ENCODE data around the gene GNB4.

The GNB4 gene

GRCh38 chr3:179428876-179429548 lies 22.3 kb downstream of the GNB4 start:
- H3K36me3 ChIP-seq (ENCODE audit: insufficient read depth, low read length): peaks cover 8% of the 10 kb centered on the region; the same call in 1 of the 2 replicates

GRCh38 chr3:179425075-179425474 lies 26.2 kb downstream of the GNB4 start:
- Histone ChIP-seq H4K20me1 (ENCODE audit: insufficient read depth, low read length, poor library complexity, severe bottlenecking) (no peaks in the 10 kb centered on the region), H3K4me2 (ENCODE audit: low read depth, low read length, poor library complexity, severe bottlenecking) (no peak overlapping the region), H3K9me2 (replicated peaks; ENCODE audit: low read depth, low read length) (no peaks in the 10 kb centered on the region), H3K36me3 (ENCODE audit: insufficient read depth, low read length) (peaks cover 18% of the 10 kb centered on the region; the same call in 1 of the 2 replicates), H3K4me1 (ENCODE audit: insufficient read depth, low read length, poor library complexity, severe bottlenecking) (no peaks in the 10 kb centered on the region), H3F3A (ENCODE audit: low read depth) (no peaks in the 10 kb centered on the region), H3K27me3 (ENCODE audit: insufficient read depth, low read length, poor library complexity, severe bottlenecking) (no peaks in the 10 kb centered on the region), H3K9ac (ENCODE audit: low read depth, low read length, poor library complexity, severe bottlenecking) (no peak overlapping the region), H3K4me3 (ENCODE audit: low read length, poor library complexity, severe bottlenecking) (no peak overlapping the region), H3K9me3 (ENCODE audit: insufficient read depth, low read depth, low read length) (no peaks in the 10 kb centered on the region), H3K79me2 (ENCODE audit: insufficient read depth, low read length) (peaks cover 13% of the 10 kb centered on the region; the same call in 1 of the 2 replicates), H2AFZ (ENCODE audit: low read length) (no peak overlapping the region)
- TF ChIP-seq, protein P1, sequence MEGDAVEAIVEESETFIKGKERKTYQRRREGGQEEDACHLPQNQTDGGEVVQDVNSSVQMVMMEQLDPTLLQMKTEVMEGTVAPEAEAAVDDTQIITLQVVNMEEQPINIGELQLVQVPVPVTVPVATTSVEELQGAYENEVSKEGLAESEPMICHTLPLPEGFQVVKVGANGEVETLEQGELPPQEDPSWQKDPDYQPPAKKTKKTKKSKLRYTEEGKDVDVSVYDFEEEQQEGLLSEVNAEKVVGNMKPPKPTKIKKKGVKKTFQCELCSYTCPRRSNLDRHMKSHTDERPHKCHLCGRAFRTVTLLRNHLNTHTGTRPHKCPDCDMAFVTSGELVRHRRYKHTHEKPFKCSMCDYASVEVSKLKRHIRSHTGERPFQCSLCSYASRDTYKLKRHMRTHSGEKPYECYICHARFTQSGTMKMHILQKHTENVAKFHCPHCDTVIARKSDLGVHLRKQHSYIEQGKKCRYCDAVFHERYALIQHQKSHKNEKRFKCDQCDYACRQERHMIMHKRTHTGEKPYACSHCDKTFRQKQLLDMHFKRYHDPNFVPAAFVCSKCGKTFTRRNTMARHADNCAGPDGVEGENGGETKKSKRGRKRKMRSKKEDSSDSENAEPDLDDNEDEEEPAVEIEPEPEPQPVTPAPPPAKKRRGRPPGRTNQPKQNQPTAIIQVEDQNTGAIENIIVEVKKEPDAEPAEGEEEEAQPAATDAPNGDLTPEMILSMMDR (conservative IDR thresholded peaks at IDR 0.05; ENCODE audit: low read length): no peak
- TF ChIP-seq EZH2phosphoT487 (IDR thresholded peaks at IDR 0.05; ENCODE audit: borderline replicate concordance): no peak

More at GRCh38 chr3:179428876-179429548, 22.3 kb downstream of the GNB4 start:
- peaks cover 34% of the 10 kb centered on the region for H3K79me2 ChIP-seq (ENCODE audit: insufficient read depth, low read length)
- H2AFZ ChIP-seq (ENCODE audit: low read length): no peak overlapping the region
- no peaks in the 10 kb centered on the region for H3F3A ChIP-seq (ENCODE audit: low read depth)
- no peak overlapping the region for H3K4me3 ChIP-seq (ENCODE audit: low read length, poor library complexity, severe bottlenecking)
- no peak overlapping the region for H3K9ac ChIP-seq (ENCODE audit: low read depth, low read length, poor library complexity, severe bottlenecking)
- TF ChIP-seq, protein P1 (conservative IDR thresholded peaks at IDR 0.05; ENCODE audit: low read length): no peak
- no peak for TF ChIP-seq EZH2phosphoT487 (IDR thresholded peaks at IDR 0.05; ENCODE audit: borderline replicate concordance)
- no peak overlapping the region for H3K4me2 ChIP-seq (ENCODE audit: low read depth, low read length, poor library complexity, severe bottlenecking)
- no peaks in the 10 kb centered on the region for H3K4me1 ChIP-seq (ENCODE audit: insufficient read depth, low read length, poor library complexity, severe bottlenecking)
- H4K20me1 ChIP-seq (ENCODE audit: insufficient read depth, low read length, poor library complexity, severe bottlenecking): no peaks in the 10 kb centered on the region
- H3K9me3 ChIP-seq (ENCODE audit: insufficient read depth, low read depth, low read length): no peaks in the 10 kb centered on the region
- H3K27me3 ChIP-seq (ENCODE audit: insufficient read depth, low read length, poor library complexity, severe bottlenecking): no peaks in the 10 kb centered on the region
- no peaks in the 10 kb centered on the region for H3K9me2 ChIP-seq (replicated peaks; ENCODE audit: low read depth, low read length)

DNA sequence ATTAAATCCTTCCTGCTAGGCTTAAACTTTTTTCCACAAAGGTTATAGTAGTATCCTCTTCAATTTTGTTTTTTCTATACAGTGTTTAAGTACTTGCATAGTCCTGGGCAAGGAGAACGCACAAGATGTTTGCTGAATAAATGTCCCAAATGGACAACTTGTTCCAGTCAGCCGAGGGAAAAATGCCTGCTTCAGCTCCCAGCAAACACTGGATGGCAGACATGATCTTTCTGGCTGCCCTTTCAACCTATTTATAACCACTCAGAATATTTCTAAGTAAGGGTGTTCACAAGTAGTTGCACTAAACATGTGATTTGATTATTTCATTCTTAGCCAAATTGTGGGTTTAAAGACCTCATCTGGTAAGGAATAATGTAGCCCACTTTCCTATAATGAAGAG lies 29.8 kb downstream of the GNB4 start:
- Histone ChIP-seq H4K20me1 (ENCODE audit: insufficient read depth, low read length, poor library complexity, severe bottlenecking) (no peaks in the 10 kb centered on the region), H3K27me3 (ENCODE audit: insufficient read depth, low read length, poor library complexity, severe bottlenecking) (no peaks in the 10 kb centered on the region), H3K36me3 (ENCODE audit: insufficient read depth, low read length) (peaks cover 33% of the 10 kb centered on the region), H3K4me1 (ENCODE audit: insufficient read depth, low read length, poor library complexity, severe bottlenecking) (no peaks in the 10 kb centered on the region), H3K9me3 (ENCODE audit: insufficient read depth, low read depth, low read length) (no peaks in the 10 kb centered on the region), H3K4me2 (ENCODE audit: low read depth, low read length, poor library complexity, severe bottlenecking) (no peak overlapping the region), H3K79me2 (ENCODE audit: insufficient read depth, low read length) (no peaks in the 10 kb centered on the region), H2AFZ (ENCODE audit: low read length) (no peak overlapping the region), H3K9ac (ENCODE audit: low read depth, low read length, poor library complexity, severe bottlenecking) (no peak overlapping the region), H3K9me2 (replicated peaks; ENCODE audit: low read depth, low read length) (no peaks in the 10 kb centered on the region), H3K4me3 (ENCODE audit: low read length, poor library complexity, severe bottlenecking) (no peak overlapping the region), H3F3A (ENCODE audit: low read depth) (no peaks in the 10 kb centered on the region)
- TF ChIP-seq, protein P1 (conservative IDR thresholded peaks at IDR 0.05; ENCODE audit: low read length): no peak
- TF ChIP-seq EZH2phosphoT487 (IDR thresholded peaks at IDR 0.05; ENCODE audit: borderline replicate concordance): no peak

Data from Loucy (cell line).